Hepatocyte (in vitro differentiated cells): ENCODE measurements around the gene NUFIP1. TPM values are rescaled to one million over a fixed set of nuclear protein-coding genes. Genes with fewer than 3 reads are reported as not detected.
"Not testable (repeated sequence)": the region's sequence is repeated elsewhere in the genome, so short reads cannot be mapped to it uniquely, and the experiment has no call there.

ENCODE experiments used
- DNase-seq: peaks from one replicate; pipeline ENCODE4 v3.0.0-alpha.2; 2016; ENCODE audit warnings: low spot score
- H2AFZ ChIP-seq: fragments of 200-600 bp; sonication (generic); 2 replicates; pipeline ENCODE4 v1.6.0; 2016; ENCODE audit warnings: antibody characterized with exemption, mild to moderate bottlenecking
- H3K27ac ChIP-seq: fragments of 200-600 bp; sonication (generic); 2 replicates; pipeline ENCODE4 v1.5.1; 2016; ENCODE audit warnings: mild to moderate bottlenecking
- H3K27me3 ChIP-seq: fragments of 200-600 bp; sonication (generic); 2 replicates; pipeline ENCODE4 v1.6.1; 2016
- H3K36me3 ChIP-seq: fragments of 200-600 bp; sonication (generic); replicated peaks from 2 replicates; pipeline ENCODE4 v1.5.1; 2016; ENCODE audit warnings: low read depth; ENCODE audit not compliant: insufficient read depth
- H3K4me1 ChIP-seq: fragments of 200-600 bp; sonication (generic); 2 replicates; pipeline ENCODE4 v1.5.1; 2016; ENCODE audit warnings: mild to moderate bottlenecking, moderate library complexity; ENCODE audit not compliant: insufficient read depth
- H3K4me2 ChIP-seq: fragments of 200-600 bp; sonication (generic); 2 replicates; pipeline ENCODE4 v1.6.0; 2016
- H3K4me3 ChIP-seq: fragments of 200-600 bp; sonication (generic); 2 replicates; pipeline ENCODE4 v1.5.1; 2016; ENCODE audit warnings: mild to moderate bottlenecking
- H3K79me2 ChIP-seq: fragments of 200-600 bp; sonication (generic); 2 replicates; pipeline ENCODE4 v1.6.0; 2017; ENCODE audit warnings: mild to moderate bottlenecking
- H3K9me2 ChIP-seq: fragments of 200-600 bp; sonication (generic); replicated peaks from 2 replicates; pipeline ENCODE4 v1.6.0; 2017; ENCODE audit warnings: mild to moderate bottlenecking; ENCODE audit not compliant: insufficient read depth
- H3K9me3 ChIP-seq: fragments of 200-600 bp; sonication (generic); 2 replicates; pipeline ENCODE4 v1.5.1; 2016; ENCODE audit warnings: low read depth, mild to moderate bottlenecking
- H4K20me1 ChIP-seq: fragments of 200-600 bp; sonication (generic); 2 replicates; pipeline ENCODE4 v1.6.0; 2016; ENCODE audit warnings: mild to moderate bottlenecking; ENCODE audit not compliant: insufficient read depth, poor library complexity, severe bottlenecking
- EZH2 ChIP-seq: fragments of 200-600 bp; sonication (generic); IDR thresholded peaks from 2 replicates; pipeline ENCODE4 v1.6.1; 2016; ENCODE audit warnings: antibody characterized with exemption, mild to moderate bottlenecking, borderline replicate concordance
- EZH2phosphoT487 ChIP-seq: fragments of 200-600 bp; sonication (generic); IDR thresholded peaks from one replicate; pipeline ENCODE4 v1.6.1; 2018; ENCODE audit warnings: antibody characterized with exemption, mild to moderate bottlenecking, low read depth, moderate library complexity; ENCODE audit not compliant: unreplicated experiment, severe bottlenecking
- WGBS: methylation state at CpG from one replicate; pipeline ENCODE4 v1.1.6; 2016; ENCODE audit warnings: low lambda C conversion rate; ENCODE audit errors: missing lambda C conversion rate; 5-methylcytosine and 5-hydroxymethylcytosine counted together
- polyA plus RNA-seq: library from polyadenylated mRNA; unstranded; fragments of >200 nt; fragmentation: Nextera tagmentation; extraction: Ambion mirVana; gene quantifications from 2 replicates; pipeline ENCODE4 v1.2.1, GENCODE V29; 2016
- total RNA-seq: library from RNA; depleted of rRNA; stranded (reverse); fragments of >200 nt; gene quantifications from 2 replicates; pipeline ENCODE4 v1.2.3, GENCODE V29; 2014
- TF ChIP-seq, protein P1 (sequence below): fragments of 200-600 bp; sonication (generic); IDR thresholded peaks from 2 replicates; pipeline ENCODE4 v1.5.1; 2016; ENCODE audit warnings: antibody characterized with exemption, mild to moderate bottlenecking; ENCODE audit not compliant: poor library complexity

Gene NUFIP1
- total and polyA plus RNA-seq, 2 experiments from 2014 or later = 3.3 to 6.2 TPM

- no peaks in the 10 kb centered on the region for H3K27me3 ChIP-seq
- 56% methylated on average over 2 of the region's 2 CpGs for WGBS
- no peak overlapping the region for H3K4me2 ChIP-seq
- H3K36me3 ChIP-seq = no peaks in the 10 kb centered on the region
- H3K9me2 ChIP-seq = no peaks in the 10 kb centered on the region
- peaks cover 16% of the 10 kb centered on the region for H3K4me1 ChIP-seq
- H3K79me2 ChIP-seq = no peaks in the 10 kb centered on the region
- no peaks in the 10 kb centered on the region for H3K9me3 ChIP-seq
- H4K20me1 ChIP-seq = no peaks in the 10 kb centered on the region
- H3K27ac ChIP-seq = no peak overlapping the region
- no peak for DNase-seq
- TF ChIP-seq EZH2phosphoT487 (no peak), EZH2 (no peak)
- TF ChIP-seq, protein P1, sequence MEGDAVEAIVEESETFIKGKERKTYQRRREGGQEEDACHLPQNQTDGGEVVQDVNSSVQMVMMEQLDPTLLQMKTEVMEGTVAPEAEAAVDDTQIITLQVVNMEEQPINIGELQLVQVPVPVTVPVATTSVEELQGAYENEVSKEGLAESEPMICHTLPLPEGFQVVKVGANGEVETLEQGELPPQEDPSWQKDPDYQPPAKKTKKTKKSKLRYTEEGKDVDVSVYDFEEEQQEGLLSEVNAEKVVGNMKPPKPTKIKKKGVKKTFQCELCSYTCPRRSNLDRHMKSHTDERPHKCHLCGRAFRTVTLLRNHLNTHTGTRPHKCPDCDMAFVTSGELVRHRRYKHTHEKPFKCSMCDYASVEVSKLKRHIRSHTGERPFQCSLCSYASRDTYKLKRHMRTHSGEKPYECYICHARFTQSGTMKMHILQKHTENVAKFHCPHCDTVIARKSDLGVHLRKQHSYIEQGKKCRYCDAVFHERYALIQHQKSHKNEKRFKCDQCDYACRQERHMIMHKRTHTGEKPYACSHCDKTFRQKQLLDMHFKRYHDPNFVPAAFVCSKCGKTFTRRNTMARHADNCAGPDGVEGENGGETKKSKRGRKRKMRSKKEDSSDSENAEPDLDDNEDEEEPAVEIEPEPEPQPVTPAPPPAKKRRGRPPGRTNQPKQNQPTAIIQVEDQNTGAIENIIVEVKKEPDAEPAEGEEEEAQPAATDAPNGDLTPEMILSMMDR = no peak
- no peak overlapping the region for H3K4me3 ChIP-seq
- H2AFZ ChIP-seq = no peak overlapping the region
Observed at GRCh38 chr13:44899967-44900366, 89.3 kb downstream of the NUFIP1 start.

DNA sequence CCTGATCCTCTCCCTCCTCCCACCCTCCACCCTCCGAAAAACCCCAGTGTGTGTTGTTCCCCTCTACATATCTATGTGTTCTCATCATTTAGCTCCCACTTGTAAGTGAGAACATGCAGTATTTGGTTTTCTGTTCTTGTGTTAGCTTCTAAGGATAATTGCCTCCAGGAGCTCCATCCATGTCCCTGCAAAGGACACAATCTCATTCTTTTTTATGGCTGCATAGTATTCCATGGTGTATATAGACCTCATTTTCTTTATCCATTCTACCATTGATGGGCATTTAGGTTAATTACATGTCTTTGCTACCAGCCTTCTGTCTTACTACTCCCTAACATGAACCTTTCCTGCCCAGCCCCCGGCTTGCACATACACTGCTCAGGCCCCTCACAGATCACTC, 91.0 kb downstream of the NUFIP1 start:
- H3K27me3 ChIP-seq, DNase-seq, H3K27ac ChIP-seq, H3K4me2 ChIP-seq, H3K4me3 ChIP-seq, H3K79me2 ChIP-seq, H3K36me3 ChIP-seq, H4K20me1 ChIP-seq, H3K9me3 ChIP-seq, H2AFZ ChIP-seq, H3K4me1 ChIP-seq, H3K9me2 ChIP-seq: not testable (repeated sequence)
- 91% methylated on average over 2 of the region's 2 CpGs for WGBS

GRCh38 chr13:44895953-44896335, 93.3 kb downstream of the NUFIP1 start:
- no peak overlapping the region for H3K4me3 ChIP-seq
- H3K4me1 ChIP-seq = peaks cover 4% of the 10 kb centered on the region
- 59% methylated on average over 5 of the region's 5 CpGs for WGBS
- no peak overlapping the region for H2AFZ ChIP-seq
- DNase-seq = no peak
- H4K20me1 ChIP-seq = no peaks in the 10 kb centered on the region
- TF ChIP-seq EZH2phosphoT487 = no peak
- TF ChIP-seq, protein P1 = no peak
- no peak for TF ChIP-seq EZH2
- no peaks in the 10 kb centered on the region for H3K9me3 ChIP-seq
- H3K79me2 ChIP-seq = no peaks in the 10 kb centered on the region
- no peaks in the 10 kb centered on the region for H3K36me3 ChIP-seq
- H3K9me2 ChIP-seq = no peaks in the 10 kb centered on the region
- no peak overlapping the region for H3K4me2 ChIP-seq
- H3K27ac ChIP-seq = no peak overlapping the region
- no peaks in the 10 kb centered on the region for H3K27me3 ChIP-seq

DNA sequence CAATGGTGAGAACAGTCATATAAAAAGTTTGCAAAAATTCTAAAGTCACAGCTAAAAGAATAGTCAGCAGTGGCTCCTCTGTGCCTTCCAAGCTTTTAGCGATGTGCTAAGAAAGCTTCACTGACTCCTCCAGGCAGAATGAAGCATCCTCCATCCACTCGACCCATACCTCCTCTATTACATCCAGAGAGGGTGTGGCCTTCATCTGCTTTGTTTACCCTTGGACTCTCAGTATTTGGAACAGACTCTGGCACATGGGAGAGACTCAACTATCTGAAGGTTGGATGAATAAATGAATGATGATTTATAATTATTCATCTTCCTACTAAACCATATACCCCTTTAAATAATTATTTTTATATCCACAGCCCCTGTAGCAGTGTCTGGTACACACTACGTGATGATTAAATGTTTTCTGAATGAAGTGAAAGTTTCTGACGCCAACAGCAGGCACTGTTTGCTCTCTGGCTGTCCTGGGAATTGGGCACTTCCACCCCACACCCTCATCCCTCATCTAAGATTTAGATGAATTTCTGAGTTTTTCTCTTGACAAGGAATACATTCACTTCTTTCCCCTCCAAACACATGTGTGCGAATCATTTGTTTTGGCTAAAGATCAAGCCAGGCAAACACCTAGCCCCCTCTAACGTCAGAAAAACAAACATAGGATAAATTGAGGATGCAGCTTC, 93.9 kb downstream of the NUFIP1 start:
- no peak overlapping the region for H2AFZ ChIP-seq
- H3K27ac ChIP-seq = no peak overlapping the region
- WGBS = 62% methylated on average over 6 of the region's 6 CpGs
- DNase-seq = no peak
- no peaks in the 10 kb centered on the region for H3K9me3 ChIP-seq
- H3K4me2 ChIP-seq = no peak overlapping the region
- H3K9me2 ChIP-seq = no peaks in the 10 kb centered on the region
- no peaks in the 10 kb centered on the region for H3K36me3 ChIP-seq
- no peaks in the 10 kb centered on the region for H4K20me1 ChIP-seq
- no peaks in the 10 kb centered on the region for H3K27me3 ChIP-seq
- H3K79me2 ChIP-seq = no peaks in the 10 kb centered on the region
- peaks cover 4% of the 10 kb centered on the region for H3K4me1 ChIP-seq
- TF ChIP-seq EZH2phosphoT487 (no peak), EZH2 (no peak)
- TF ChIP-seq, protein P1 = no peak
- H3K4me3 ChIP-seq = no peak overlapping the region
